NCI-H1092 treated with DMSO at 0.1 percent for 48 hours (cell line): ENCODE data around the gene PDGFD.

ENCODE experiments used
- DNase-seq: peaks from one replicate; lab custom pipeline; 2025; lab: John Stamatoyannopoulos, UW

The PDGFD gene

GRCh38 chr11:103883856-103884255, 280.1 kb downstream of the PDGFD start:
- no peak for DNase-seq

GRCh38 chr11:103883291-103883690, 280.7 kb downstream of the PDGFD start:
- DNase-seq, result no peak

- no peak for DNase-seq
Observed at GRCh38 chr11:103881584-103881983, 282.4 kb downstream of the PDGFD start.

- no peak for DNase-seq
Observed at GRCh38 chr11:103880968-103881367, 283.0 kb downstream of the PDGFD start.

- no peak for DNase-seq
Observed at GRCh38 chr11:103878646-103879045, 285.3 kb downstream of the PDGFD start.

GRCh38 chr11:103877221-103877620, 286.7 kb downstream of the PDGFD start:
- DNase-seq, result no peak

- no peak for DNase-seq
Observed at GRCh38 chr11:103875855-103876510, 288.0 kb downstream of the PDGFD start.

- DNase-seq, result no peak
Observed at GRCh38 chr11:103872748-103873147, 291.2 kb downstream of the PDGFD start.

GRCh38 chr11:103871923-103872551, 291.9 kb downstream of the PDGFD start:
- no peak for DNase-seq

GRCh38 chr11:103870821-103871309, 293.1 kb downstream of the PDGFD start:
- DNase-seq, result no peak

GRCh38 chr11:103867481-103867880, 296.5 kb downstream of the PDGFD start:
- no peak for DNase-seq

GRCh38 chr11:103863497-103863896, 300.4 kb downstream of the PDGFD start:
- no peak for DNase-seq

- DNase-seq, result no peak
Observed at GRCh38 chr11:103862802-103863174, 301.2 kb downstream of the PDGFD start.

- no peak for DNase-seq
Observed at GRCh38 chr11:103862094-103862801, 301.7 kb downstream of the PDGFD start.
